GM18951 (cell line): ENCODE results near the gene SWAP70.

Experiments
- POLR2A ChIP-seq: IDR thresholded peaks from 4 replicates; pipeline ENCODE4 v1.6.1; 2011; ENCODE audit warnings: mild to moderate bottlenecking; ENCODE audit not compliant: insufficient read length, insufficient read depth; ENCODE audit errors: extremely low read depth
- in situ Hi-C: fragments of 300-500 bp; cut with MboI; formaldehyde crosslinking; loops from one replicate; pipeline ENCODE4 v1.12.0; 2022; ENCODE audit warnings: low sequenced_read_pairs, mixed read lengths, inconsistent platforms; ENCODE audit not compliant: unreplicated experiment

Gene SWAP70

GRCh38 chr11:9796854-9797253 is 133.0 kb downstream of the SWAP70 start:
- no peak for TF ChIP-seq POLR2A
- in situ Hi-C loops: no loop called here

- TF ChIP-seq POLR2A: no peak
- in situ Hi-C loops: no loop called here
Observed at GRCh38 chr11:9797300-9797699, 133.4 kb downstream of the SWAP70 start.

- in situ Hi-C loops: no loop called here
Observed at GRCh38 chr11:9799886-9800285, 136.0 kb downstream of the SWAP70 start.

GRCh38 chr11:9802291-9802861 is 138.5 kb downstream of the SWAP70 start:
- in situ Hi-C loops: no loop called here
- no peak for TF ChIP-seq POLR2A

More at GRCh38 chr11:9799886-9800285, 136.0 kb downstream of the SWAP70 start:
- no peak for TF ChIP-seq POLR2A
